ENCODE data around the gene VPS45.

- TF ChIP-seq CTCF (IDR thresholded peaks at IDR 0.05), result no peak
- TF ChIP-seq POLR2A (IDR thresholded peaks at IDR 0.05), result no peak
These were observed 2.2 kb upstream of the VPS45 start for GRCh38 chr1:150065184-150065871.

All from right lobe of liver (tissue), 4 donors.